ENCODE measurements around the gene RPL21.

RPL21 gene

DNA sequence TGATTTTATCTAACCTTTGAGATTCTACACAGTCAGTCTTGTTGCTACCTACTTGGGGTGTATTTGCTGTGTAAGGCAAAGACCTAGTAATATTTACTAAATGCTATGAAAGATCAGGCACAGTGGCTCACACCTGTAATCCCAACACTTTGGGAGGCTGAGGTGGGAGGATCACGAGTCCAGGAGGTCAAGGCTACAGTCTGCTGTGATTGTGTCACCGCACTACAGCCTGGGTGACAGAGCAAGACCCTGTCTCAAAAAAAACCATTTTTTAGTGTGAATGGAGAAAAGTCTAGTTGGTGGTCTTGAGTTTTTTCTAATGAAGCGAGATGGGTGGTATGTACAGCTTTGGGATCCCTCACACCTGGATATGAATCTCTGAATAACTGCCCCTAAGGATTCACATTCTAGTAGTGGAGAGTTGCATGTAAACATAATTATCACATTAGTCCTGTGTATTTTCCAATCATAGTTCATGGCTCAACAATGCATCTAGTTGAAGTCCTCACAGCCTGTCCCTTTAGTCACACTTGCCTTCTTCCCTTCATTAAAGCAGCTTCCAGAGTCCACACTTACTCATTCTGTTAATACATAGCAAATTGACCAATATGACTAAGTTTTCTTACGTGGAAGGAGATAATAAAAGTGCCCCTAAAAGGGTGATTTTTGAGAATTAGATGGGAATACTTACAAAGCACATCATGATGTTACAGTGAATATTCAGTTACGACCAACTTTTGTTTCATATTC lies 7.5 kb downstream of the RPL21 start:
- DNase-seq, result no peak

- DNase-seq, result no peak
These were observed 8.5 kb downstream of the RPL21 start for GRCh38 chr13:27259831-27260230.

GRCh38 chr13:27261396-27261795 lies 10.0 kb downstream of the RPL21 start:
- no peak for DNase-seq

DNA sequence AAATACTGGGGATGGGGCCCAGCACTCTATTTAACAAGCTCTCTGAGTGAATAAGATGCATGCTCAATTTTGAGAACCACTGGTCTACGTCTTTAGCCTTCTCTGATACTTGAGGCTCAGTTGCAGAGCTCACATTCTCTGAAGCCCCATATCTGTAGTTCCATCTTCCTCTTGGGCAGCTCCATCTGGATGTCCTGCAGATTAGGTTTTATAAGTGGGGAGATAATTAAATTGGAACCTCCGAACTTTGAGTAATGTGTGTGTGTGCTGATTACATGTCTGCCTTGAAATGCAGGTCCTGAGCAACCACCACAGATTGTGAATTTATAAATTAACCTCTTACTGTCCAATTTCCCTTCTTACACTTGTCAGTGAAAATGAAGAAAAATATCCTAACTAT lies 12.1 kb downstream of the RPL21 start:
- DNase-seq, result no peak

DNA sequence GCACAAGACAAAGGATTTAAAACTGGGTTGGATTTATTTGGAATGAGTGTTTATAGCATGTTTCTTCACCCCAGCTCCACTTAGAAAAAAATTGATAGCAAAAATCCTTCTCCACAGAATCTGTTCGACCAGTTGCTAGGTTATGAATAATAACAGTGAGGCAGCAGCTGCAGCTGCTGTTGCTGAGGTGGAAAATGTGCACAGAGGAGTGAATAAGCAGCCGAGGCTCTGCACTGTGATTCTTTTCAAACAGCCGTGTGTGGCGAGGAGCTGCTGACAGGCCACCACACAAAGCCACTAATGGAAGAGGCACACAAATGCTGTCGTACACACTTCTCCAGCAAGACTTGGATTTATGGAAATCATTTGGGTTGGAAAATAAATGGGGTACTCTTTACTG lies 12.8 kb downstream of the RPL21 start:
- no peak for DNase-seq

GRCh38 chr13:27264648-27265047 lies 13.3 kb downstream of the RPL21 start:
- DNase-seq, result no peak

- no peak for DNase-seq
These were observed 15.6 kb downstream of the RPL21 start for GRCh38 chr13:27266917-27267316.

DNA sequence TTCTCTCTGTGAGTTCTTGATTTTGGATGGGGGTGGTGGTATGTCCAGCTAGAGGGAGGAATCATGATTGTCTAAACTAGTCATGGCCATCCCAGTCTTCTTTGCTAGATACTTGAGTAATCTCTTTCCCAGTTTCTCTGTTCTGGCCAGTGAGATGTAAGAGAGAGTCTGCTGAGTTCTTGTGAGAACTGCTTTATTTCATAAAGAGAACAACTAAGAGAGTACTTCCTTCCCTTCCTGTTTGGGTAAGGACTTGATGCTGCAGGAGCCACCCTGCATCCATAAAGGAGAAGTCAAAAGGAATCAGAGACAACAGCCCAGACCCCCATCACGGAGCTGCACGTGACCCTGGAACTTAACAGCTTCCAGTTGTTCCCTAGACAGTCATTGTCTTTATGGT lies 16.2 kb downstream of the RPL21 start:
- no peak for DNase-seq

DNA sequence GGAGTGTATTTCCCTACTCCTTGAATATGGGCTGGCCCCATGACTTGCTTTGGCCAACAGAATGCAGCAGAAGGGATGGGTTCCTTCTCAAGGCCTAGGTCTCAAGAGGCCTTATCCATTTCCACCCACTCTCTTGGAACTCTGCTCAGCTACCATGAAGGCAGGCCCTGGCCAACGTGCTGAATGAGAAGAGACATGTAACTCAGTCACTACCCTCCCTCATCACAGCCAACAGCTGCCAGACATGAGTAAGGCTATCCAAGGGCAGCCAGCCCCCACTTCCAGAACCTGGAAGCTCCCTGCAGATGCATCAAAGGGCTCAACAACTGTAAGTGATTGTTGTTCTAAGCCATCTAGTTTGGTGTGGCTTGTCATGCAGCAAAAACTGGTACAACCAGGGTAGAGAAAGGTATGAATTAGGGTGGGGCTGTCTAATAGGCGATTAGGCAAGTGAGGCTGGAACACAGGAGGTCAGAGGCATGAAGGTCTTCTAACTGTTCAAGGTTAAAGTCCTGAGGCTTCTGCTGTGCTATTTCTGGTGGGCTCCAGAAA lies 17.8 kb downstream of the RPL21 start:
- no peak for DNase-seq

- DNase-seq, result peak; percentile 68 to 72
These were observed 19.5 kb downstream of the RPL21 start, which contains the start of gene RASL11A for GRCh38 chr13:27270594-27271520. Gene RASL11A, plus strand, starts transcription at chr13:27270830. Its CDS starts 115 bp downstream, at chr13:27270945.

- no peak for DNase-seq
These were observed 20.3 kb downstream of the RPL21 start for GRCh38 chr13:27271570-27272096.

- DNase-seq, result no peak
These were observed 22.5 kb downstream of the RPL21 start for GRCh38 chr13:27273658-27274425.

DNA sequence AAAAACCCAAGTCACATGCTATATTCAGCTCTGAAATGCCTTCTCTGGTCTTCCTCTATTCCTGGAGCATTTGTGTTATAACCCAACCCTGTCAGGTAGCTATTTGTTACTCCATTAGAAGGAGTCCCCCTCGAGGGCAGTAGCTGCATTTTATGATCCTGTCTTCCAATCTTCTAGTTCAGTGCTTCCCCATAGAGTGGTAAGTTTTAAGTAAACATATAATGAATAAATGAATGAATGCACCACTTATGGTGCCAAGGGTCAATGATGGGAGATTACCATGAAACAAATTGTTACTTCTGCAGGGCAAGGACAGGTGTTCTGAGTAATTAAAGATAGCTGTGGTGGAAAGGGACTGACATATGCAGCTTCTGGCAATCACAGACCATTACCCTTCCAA lies 23.3 kb downstream of the RPL21 start:
- DNase-seq, result no peak

GRCh38 chr13:27276188-27276587 lies 24.8 kb downstream of the RPL21 start:
- DNase-seq, result no peak

- DNase-seq, result no peak
These were observed 28.1 kb downstream of the RPL21 start for GRCh38 chr13:27279506-27279905.

DNA sequence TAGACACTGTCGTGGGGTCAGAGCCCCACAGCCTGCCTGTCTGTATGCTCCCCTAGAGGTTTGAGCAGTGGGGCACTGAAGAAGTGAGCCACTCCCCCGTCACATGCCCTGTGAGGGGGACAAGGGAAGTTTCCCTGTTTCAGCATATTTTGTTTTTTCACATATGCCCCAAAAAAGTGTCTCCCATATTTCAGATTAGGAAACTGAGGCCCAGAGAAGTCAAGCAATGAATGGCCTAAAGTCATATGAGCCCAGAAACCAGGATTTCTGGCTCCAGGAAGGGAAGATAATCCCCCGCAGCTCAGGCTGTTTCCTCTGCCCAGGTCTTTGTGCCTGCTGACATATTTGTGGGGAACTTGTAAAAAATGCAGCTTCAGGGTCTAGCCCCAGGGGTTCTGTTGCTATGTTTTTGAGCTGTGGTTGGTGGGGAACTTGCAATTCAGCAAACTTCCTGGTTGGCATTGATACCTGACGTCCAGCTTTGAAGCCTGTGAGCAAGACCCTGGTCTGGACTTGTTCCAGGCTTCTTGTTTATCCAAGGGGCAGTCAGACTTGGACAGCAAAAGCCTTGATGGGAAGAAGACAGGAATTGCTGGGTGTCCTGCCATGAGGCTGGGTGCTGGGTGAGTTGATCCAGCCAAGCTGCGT lies 28.8 kb downstream of the RPL21 start:
- no peak for DNase-seq

DNA sequence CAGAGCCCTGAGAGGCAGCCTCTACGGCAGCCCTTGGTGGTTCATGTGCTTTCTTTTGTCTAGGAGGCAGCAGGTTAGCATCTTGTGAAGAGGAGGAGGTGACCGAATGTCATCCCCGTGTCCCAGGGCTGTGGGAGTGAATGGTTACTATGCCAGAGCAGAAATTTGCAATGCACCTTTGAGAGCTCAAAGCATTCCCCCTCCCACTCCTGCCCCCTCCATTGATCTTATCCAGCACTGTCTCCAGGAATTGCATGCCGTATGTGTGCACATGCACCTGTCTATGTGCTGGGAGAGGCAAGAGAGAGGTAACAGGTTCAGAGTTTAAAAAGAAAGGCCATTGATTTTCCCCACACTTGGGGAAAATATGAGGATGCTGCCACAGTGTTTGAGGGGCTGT lies 29.5 kb downstream of the RPL21 start:
- no peak for DNase-seq

GRCh38 chr13:27281420-27281819 lies 30.1 kb downstream of the RPL21 start:
- no peak for DNase-seq

GRCh38 chr13:27283906-27284493 lies 32.6 kb downstream of the RPL21 start:
- peak in 1 of 2 donors; percentile 30 for DNase-seq

DNA sequence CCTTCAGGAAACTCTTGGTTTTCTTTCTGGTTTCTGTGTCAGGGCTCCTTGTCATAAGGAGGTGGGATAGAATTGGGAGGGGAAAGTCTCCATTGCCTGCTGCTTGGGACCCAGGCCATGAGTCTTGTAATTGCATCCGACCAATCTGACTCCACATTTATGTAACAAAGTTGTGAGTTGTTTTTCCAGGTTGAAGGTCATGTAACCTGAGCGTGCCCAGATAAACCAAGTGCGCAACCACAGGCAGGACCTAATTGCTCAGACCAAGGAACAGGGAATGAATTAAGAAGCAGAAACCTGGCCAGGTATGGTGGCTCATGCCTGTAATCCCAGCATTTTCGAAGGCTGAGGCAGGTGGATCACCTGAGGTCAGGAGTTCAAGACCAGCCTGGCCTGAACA lies 37.0 kb downstream of the RPL21 start:
- DNase-seq, result no peak

DNA sequence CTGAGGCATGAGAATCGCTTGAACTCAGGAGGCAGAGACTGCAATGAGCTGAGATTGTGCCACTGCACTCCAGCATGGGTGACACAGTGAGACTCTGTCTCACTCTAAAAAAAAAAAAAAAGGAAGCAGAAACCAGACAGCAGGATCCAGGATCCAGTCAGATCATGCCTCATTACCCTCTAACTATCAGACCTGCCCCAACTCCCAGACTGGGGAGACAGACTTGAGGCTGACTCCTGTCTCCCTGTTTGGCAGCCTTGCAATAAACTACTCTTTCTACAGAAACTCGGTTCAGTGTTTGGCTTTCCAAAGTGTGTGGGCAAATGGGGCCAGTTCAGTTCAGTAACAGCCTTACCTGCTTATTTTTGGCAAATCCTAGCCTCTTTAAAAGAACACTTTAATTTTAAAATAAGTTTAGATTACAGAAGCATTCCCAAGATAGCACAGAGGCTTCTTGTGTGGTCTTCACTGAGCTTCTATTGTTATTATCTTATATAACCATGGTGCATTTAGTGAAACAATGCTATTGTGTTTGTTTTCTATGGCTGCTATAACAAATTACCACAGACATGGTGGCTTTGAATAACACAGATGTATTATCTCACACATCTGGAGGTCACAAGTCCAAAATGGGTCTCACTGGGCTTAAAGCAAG lies 37.8 kb downstream of the RPL21 start:
- no peak for DNase-seq
